HL-60 (cell line): Measurements from ENCODE around the gene GALNT14.

Source experiments
- DNase-seq, 2 experiments: peaks; one replicate each; pipeline ENCODE4 v3.0.0-alpha.2; 2010 to 2020; ENCODE audit warnings: low read depth in 1 of 2, low spot score in 1 of 2
- H3K27ac ChIP-seq: fragments of 250-450 bp; sonication (Bioruptor Pico); replicated peaks from 2 replicates; pipeline ENCODE4 v1.5.1; 2020; ENCODE audit warnings: mild to moderate bottlenecking, moderate library complexity
- H3K27me3 ChIP-seq: fragments of 250-450 bp; sonication (Bioruptor Pico); 2 replicates; pipeline ENCODE4 v1.5.1; 2021; ENCODE audit warnings: mild to moderate bottlenecking, moderate library complexity; ENCODE audit not compliant: insufficient read depth, poor library complexity, severe bottlenecking
- H3K4me3 ChIP-seq: replicated peaks from 2 replicates; pipeline ENCODE4 v1.5.1; 2011; ENCODE audit warnings: mild to moderate bottlenecking, control low read depth, low read length; ENCODE audit not compliant: insufficient read depth
- CTCF ChIP-seq: IDR thresholded peaks from one replicate; pipeline ENCODE4 v1.5.1; 2011; ENCODE audit warnings: low read length, control low read depth, inconsistent platforms; ENCODE audit not compliant: insufficient read depth
- GABPA ChIP-seq: IDR thresholded peaks from 2 replicates; pipeline ENCODE4 v1.6.1; 2012; ENCODE audit warnings: low read depth
- POLR2AphosphoS5 ChIP-seq: IDR thresholded peaks from 2 replicates; pipeline ENCODE4 v1.6.1; 2012; ENCODE audit warnings: low read depth
- SPI1 ChIP-seq: IDR thresholded peaks from 2 replicates; pipeline ENCODE4 v1.6.1; 2012; ENCODE audit warnings: low read depth, mild to moderate bottlenecking, borderline replicate concordance
- TF ChIP-seq, protein P1 (sequence below): IDR thresholded peaks from 2 replicates; pipeline ENCODE4 v1.6.1; 2012; ENCODE audit warnings: low read depth; ENCODE audit not compliant: insufficient replicate concordance

GALNT14 gene

DNA sequence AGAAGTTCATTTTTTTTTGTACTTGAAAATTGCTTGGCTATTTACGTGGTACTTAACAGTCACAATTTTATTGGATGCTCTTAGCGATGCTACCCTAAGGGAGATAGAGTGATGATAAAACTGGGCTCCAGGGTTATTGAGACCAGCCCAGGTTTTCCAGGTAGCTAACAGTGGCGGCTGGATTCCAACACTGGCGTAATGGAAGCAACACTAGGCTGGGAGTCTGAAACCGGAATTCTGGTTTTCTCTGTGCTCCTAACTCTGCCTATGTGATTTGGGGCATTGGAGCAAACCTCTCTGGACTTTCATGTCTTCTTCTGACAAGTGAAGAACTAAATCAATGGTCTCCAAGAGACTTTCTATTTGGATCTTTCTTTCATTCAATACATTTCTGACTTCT is 9.4 kb upstream of the GALNT14 start:
- Histone ChIP-seq H3K27me3 (peaks cover 3% of the 10 kb centered on the region), H3K27ac (no peak overlapping the region), H3K4me3 (no peak overlapping the region)
- DNase-seq, result no peak
- TF ChIP-seq GABPA, result no peak
- no peak for TF ChIP-seq SPI1
- TF ChIP-seq CTCF, result no peak
- no peak for TF ChIP-seq POLR2AphosphoS5

- Histone ChIP-seq H3K4me3 (no peak overlapping the region), H3K27me3 (peaks cover 5% of the 10 kb centered on the region), H3K27ac (no peak overlapping the region)
- no peak for DNase-seq
- TF ChIP-seq, protein P1, sequence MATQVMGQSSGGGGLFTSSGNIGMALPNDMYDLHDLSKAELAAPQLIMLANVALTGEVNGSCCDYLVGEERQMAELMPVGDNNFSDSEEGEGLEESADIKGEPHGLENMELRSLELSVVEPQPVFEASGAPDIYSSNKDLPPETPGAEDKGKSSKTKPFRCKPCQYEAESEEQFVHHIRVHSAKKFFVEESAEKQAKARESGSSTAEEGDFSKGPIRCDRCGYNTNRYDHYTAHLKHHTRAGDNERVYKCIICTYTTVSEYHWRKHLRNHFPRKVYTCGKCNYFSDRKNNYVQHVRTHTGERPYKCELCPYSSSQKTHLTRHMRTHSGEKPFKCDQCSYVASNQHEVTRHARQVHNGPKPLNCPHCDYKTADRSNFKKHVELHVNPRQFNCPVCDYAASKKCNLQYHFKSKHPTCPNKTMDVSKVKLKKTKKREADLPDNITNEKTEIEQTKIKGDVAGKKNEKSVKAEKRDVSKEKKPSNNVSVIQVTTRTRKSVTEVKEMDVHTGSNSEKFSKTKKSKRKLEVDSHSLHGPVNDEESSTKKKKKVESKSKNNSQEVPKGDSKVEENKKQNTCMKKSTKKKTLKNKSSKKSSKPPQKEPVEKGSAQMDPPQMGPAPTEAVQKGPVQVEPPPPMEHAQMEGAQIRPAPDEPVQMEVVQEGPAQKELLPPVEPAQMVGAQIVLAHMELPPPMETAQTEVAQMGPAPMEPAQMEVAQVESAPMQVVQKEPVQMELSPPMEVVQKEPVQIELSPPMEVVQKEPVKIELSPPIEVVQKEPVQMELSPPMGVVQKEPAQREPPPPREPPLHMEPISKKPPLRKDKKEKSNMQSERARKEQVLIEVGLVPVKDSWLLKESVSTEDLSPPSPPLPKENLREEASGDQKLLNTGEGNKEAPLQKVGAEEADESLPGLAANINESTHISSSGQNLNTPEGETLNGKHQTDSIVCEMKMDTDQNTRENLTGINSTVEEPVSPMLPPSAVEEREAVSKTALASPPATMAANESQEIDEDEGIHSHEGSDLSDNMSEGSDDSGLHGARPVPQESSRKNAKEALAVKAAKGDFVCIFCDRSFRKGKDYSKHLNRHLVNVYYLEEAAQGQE, result no peak
- TF ChIP-seq SPI1 (no peak), POLR2AphosphoS5 (no peak), CTCF (no peak), GABPA (no peak)
These were observed 3.9 kb upstream of the GALNT14 start for GRCh38 chr2:31142110-31142509.

GRCh38 chr2:31141443-31142085 is 3.3 kb upstream of the GALNT14 start:
- no peak for TF ChIP-seq SPI1
- no peak for TF ChIP-seq GABPA
- TF ChIP-seq, protein P1, result no peak
- TF ChIP-seq POLR2AphosphoS5, result no peak
- no peak for TF ChIP-seq CTCF
- Histone ChIP-seq H3K27ac (no peak overlapping the region), H3K4me3 (no peak overlapping the region), H3K27me3 (peaks cover 5% of the 10 kb centered on the region)
- DNase-seq, result no peak

- Histone ChIP-seq H3K27me3 (peaks cover 5% of the 10 kb centered on the region), H3K4me3 (no peak overlapping the region), H3K27ac (no peak overlapping the region)
- TF ChIP-seq SPI1 (no peak), GABPA (no peak), CTCF (no peak), POLR2AphosphoS5 (no peak)
- TF ChIP-seq, protein P1, result no peak
- DNase-seq, result no peak
These were observed 1.9 kb upstream of the GALNT14 start for GRCh38 chr2:31140151-31140550.
